ENCODE results near the gene DNAI2.

Gene DNAI2

DNA sequence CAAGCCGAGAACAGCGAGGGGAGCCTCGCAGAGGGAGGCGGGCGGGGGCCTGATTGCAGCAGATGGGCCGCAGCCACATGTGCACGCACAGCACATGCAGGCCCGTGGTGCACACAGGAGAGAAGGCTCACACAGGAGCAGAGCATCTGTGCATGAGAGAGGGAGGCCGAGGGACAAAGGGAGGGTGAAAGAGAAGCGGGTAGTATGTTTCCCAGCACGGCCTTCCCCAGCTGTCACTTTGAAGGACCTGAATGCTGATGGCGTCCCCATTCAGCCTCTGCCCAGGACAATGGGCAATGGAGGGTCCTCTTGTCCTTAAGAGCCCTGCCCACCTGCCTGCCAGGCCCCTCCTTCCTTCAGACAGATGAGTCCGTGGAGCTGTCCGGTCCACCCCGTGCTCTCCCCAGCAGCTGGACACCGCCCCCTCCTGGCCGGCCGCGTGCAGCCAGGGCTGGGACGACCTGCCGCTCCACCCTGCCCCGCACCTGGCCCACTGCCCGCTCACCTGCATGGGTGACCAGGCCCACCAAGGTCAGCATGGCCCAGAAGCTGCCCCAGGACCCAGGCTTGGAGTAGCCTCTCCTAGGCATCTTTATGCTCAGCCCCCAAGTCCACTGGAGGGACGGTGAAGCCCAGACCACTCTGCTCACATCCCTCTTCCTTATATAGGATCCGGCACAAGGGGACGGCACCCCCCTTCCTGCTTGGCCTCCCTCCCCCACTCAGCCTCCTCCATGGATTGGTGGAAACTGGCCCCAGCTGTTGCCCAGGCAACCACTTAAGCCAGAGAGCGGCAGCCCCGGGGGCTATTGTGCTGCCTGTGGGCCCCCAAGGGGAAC is 87.4 kb downstream of the DNAI2 start, which contains the start of gene BTBD17:
TSS of gene BTBD17 (minus strand) at position 639 of the 839 bp plus-strand sequence. CDS start at position 590, 49 bp downstream.
- DNase-seq (ENCODE audit: low spot score) = peak; percentile 24

GRCh38 chr17:74362069-74362405 is 88.0 kb downstream of the DNAI2 start:
- DNase-seq (ENCODE audit: low spot score) = no peak

- no peak for DNase-seq (ENCODE audit: low spot score)
These were observed 88.9 kb downstream of the DNAI2 start for GRCh38 chr17:74362810-74363498.

Measured in germinal center (tissue), 1 donor.